Testis (tissue), 2 donors: ENCODE measurements around the gene STON2.

Source experiments
- POLR2A ChIP-seq: fragments of 450-650 bp; IDR thresholded peaks from one replicate; pipeline ENCODE4 v1.6.1; 2017; ENCODE audit warnings: antibody characterized with exemption, mild to moderate bottlenecking, moderate library complexity
- TF ChIP-seq, protein P1 (sequence below), 3 experiments: fragments of 450-650 bp in 2 of 3; fragments of 200-600 bp in 1 of 3; sonication (generic) in 1 of 3; IDR thresholded peaks; one replicate each; pipeline ENCODE4 v1.5.1; 2016 to 2019; ENCODE audit warnings: antibody characterized with exemption in 3 of 3, mild to moderate bottlenecking in 2 of 3, moderate library complexity in 1 of 3

DNA sequence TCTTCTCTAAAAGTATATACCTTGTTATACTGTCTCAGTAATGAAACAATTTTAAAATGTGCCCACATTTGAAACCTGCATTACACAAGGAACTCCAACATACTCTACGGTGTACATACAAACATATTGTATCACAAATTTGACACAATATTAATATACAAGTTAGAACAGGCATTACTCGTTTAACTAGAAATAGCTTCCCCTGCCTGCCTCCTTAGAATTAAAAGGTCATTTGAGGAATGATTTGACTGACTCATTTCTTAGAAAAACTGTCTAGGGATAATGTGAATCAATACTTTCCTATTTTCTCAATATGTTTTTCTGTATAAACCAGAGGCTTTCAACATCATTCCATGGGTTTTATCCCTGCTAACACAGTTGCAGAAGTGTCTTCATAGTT is 73.7 kb downstream of the STON2 start:
- TF ChIP-seq POLR2A, result no peak
- TF ChIP-seq, protein P1, sequence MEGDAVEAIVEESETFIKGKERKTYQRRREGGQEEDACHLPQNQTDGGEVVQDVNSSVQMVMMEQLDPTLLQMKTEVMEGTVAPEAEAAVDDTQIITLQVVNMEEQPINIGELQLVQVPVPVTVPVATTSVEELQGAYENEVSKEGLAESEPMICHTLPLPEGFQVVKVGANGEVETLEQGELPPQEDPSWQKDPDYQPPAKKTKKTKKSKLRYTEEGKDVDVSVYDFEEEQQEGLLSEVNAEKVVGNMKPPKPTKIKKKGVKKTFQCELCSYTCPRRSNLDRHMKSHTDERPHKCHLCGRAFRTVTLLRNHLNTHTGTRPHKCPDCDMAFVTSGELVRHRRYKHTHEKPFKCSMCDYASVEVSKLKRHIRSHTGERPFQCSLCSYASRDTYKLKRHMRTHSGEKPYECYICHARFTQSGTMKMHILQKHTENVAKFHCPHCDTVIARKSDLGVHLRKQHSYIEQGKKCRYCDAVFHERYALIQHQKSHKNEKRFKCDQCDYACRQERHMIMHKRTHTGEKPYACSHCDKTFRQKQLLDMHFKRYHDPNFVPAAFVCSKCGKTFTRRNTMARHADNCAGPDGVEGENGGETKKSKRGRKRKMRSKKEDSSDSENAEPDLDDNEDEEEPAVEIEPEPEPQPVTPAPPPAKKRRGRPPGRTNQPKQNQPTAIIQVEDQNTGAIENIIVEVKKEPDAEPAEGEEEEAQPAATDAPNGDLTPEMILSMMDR (IDR thresholded peaks at IDR 0.05), result no peak
